GM18511 (cell line): ENCODE measurements around the gene NMT1.

Experiments
- ATAC-seq: cut with Tn5 transposase; IDR thresholded peaks from one replicate; pipeline ENCODE4 v1.9.1; 2021; ENCODE audit warnings: mild to moderate bottlenecking, moderate library complexity; ENCODE audit not compliant: unreplicated experiment

NMT1 gene

GRCh38 chr17:45077643-45078042 is 16.5 kb downstream of the NMT1 start:
- no peak for ATAC-seq

- ATAC-seq, result no peak
Measured at GRCh38 chr17:45081047-45081703, 20.1 kb downstream of the NMT1 start.

- ATAC-seq, result no peak
Measured at GRCh38 chr17:45086391-45086790, 25.3 kb downstream of the NMT1 start.

- ATAC-seq, result no peak
Measured at GRCh38 chr17:45086865-45087503, 25.9 kb downstream of the NMT1 start.

GRCh38 chr17:45087504-45087975 is 26.4 kb downstream of the NMT1 start:
- no peak for ATAC-seq

GRCh38 chr17:45087978-45088377 is 26.9 kb downstream of the NMT1 start:
- no peak for ATAC-seq

- ATAC-seq, result no peak
Measured at GRCh38 chr17:45088741-45089140, 27.6 kb downstream of the NMT1 start.

GRCh38 chr17:45090711-45091110 is 29.6 kb downstream of the NMT1 start:
- ATAC-seq, result no peak

GRCh38 chr17:45091778-45092425 is 30.8 kb downstream of the NMT1 start:
- no peak for ATAC-seq

- ATAC-seq, result no peak
Measured at GRCh38 chr17:45092911-45093430, 31.9 kb downstream of the NMT1 start.

- no peak for ATAC-seq
Measured at GRCh38 chr17:45093444-45094110, 32.5 kb downstream of the NMT1 start.

- no peak for ATAC-seq
Measured at GRCh38 chr17:45096141-45096540, 35.0 kb downstream of the NMT1 start.

- no peak for ATAC-seq
Measured at GRCh38 chr17:45096926-45097325, 35.8 kb downstream of the NMT1 start.

- ATAC-seq, result no peak
Measured at GRCh38 chr17:45098081-45098868, 37.2 kb downstream of the NMT1 start.

- no peak for ATAC-seq
Measured at GRCh38 chr17:45098869-45099616, 37.9 kb downstream of the NMT1 start.

GRCh38 chr17:45101546-45101882 is 40.4 kb downstream of the NMT1 start:
- no peak for ATAC-seq

- no peak for ATAC-seq
Measured at GRCh38 chr17:45101883-45102811, 41.0 kb downstream of the NMT1 start.

GRCh38 chr17:45102856-45103255 is 41.7 kb downstream of the NMT1 start:
- no peak for ATAC-seq

GRCh38 chr17:45103269-45103795 is 42.2 kb downstream of the NMT1 start:
- no peak for ATAC-seq
